ENCODE measurements around the gene RASA3. TPM values are rescaled to one million over a fixed set of nuclear protein-coding genes. Genes with fewer than 3 reads are reported as not detected.

RASA3 gene
- total RNA-seq, 1 donor from 2014 or later: 44.8 TPM

DNA sequence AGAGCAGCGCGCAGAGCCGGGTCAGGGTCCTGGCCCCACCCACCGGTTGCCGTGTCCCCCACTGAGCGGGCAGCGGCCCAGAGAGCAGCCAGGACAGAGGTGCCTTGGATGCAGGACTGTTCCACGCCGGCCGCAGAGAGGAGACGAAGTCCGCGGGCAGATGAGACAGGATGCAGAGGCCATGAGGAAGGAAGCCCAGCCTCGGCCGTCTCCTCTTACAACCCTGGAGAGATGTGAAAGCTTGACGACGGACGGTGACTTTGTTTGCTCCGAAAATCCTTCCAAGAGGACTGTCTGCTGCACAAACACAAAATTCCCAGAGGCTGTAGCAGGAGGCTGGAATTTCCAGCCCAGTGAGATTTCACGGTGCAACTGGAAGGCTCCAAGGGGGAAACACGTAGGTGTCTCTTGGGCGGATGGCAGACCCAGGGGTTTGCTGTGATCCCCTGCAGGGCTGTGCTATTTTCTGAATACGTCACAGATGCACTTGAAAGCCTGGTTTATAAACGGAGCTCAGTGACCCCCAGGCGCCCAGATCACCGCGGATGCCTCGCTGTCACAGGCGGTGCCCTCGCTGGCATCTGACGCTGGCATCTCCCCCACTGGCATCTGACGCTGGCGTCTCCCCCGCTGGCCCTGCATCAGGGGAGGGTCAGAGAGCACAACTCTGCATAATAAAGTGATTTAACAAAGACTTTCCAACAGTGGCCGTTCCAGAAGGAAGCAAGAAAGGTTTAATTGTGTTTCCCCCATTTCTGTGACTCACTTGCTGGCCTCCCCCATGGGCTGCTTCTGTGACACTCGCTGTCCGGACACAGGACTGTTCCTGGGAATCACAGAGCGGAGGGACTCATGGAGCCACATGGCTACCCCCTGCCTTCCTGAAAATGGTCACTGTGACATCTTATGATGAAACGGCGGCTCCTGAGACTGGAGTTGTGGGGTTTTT is 96.6 kb downstream of the RASA3 start:
- DNase-seq (ENCODE audit: extremely low spot score, unreplicated experiment): no peak

GRCh38 chr13:114035186-114035582 is 97.2 kb downstream of the RASA3 start:
- H3K4me1 Mint-ChIP-seq (ENCODE audit: unreplicated experiment): peaks cover 61% of the 10 kb centered on the region
- H3K36me3 Mint-ChIP-seq (ENCODE audit: unreplicated experiment): no peaks in the 10 kb centered on the region
- H3K4me3 Mint-ChIP-seq (ENCODE audit: unreplicated experiment): peak overlapping the region; percentile 42
- no peaks in the 10 kb centered on the region for H3K27me3 Mint-ChIP-seq (ENCODE audit: unreplicated experiment)
- peak overlapping the region; percentile 72 for H3K27ac Mint-ChIP-seq (ENCODE audit: unreplicated experiment)
- no peaks in the 10 kb centered on the region for H3K9me3 Mint-ChIP-seq (ENCODE audit: unreplicated experiment)
- no peak for DNase-seq (ENCODE audit: extremely low spot score, unreplicated experiment)
- no peak for TF ChIP-seq CTCF (IDR thresholded peaks at IDR 0.05)

More for the DNA sequence above, 96.6 kb downstream of the RASA3 start:
- peak overlapping the region; percentile 72 for H3K27ac Mint-ChIP-seq (ENCODE audit: unreplicated experiment)
- no peaks in the 10 kb centered on the region for H3K36me3 Mint-ChIP-seq (ENCODE audit: unreplicated experiment)
- no peaks in the 10 kb centered on the region for H3K27me3 Mint-ChIP-seq (ENCODE audit: unreplicated experiment)
- TF ChIP-seq CTCF (IDR thresholded peaks at IDR 0.05): no peak
- H3K4me1 Mint-ChIP-seq (ENCODE audit: unreplicated experiment): peaks cover 57% of the 10 kb centered on the region
- H3K9me3 Mint-ChIP-seq (ENCODE audit: unreplicated experiment): no peaks in the 10 kb centered on the region
- peak overlapping the region; percentile 42 for H3K4me3 Mint-ChIP-seq (ENCODE audit: unreplicated experiment)

DNA sequence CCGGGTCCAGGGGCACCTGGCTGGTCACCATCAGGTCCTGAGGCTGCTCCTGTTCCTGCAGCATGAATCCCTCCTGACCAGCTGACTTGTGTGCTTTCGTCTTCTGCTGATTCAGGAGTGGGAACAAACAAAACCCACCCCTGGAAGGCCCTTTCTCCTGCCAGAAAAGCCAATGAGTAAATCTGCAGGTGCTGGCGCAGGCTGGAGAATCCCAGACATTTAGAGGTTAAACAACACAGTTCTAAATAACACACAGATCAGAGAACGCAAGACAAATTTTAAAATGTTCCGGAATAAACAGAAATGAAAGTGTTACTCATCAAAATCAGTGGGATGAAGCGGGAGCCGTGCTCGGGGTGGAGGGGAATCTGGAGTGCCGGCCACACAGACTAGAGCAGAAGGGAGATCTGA is 97.9 kb downstream of the RASA3 start:
- DNase-seq (ENCODE audit: extremely low spot score, unreplicated experiment): no peak
- Mint-ChIP-seq H3K4me1 (ENCODE audit: unreplicated experiment) (peaks cover 67% of the 10 kb centered on the region), H3K9me3 (ENCODE audit: unreplicated experiment) (no peaks in the 10 kb centered on the region), H3K4me3 (ENCODE audit: unreplicated experiment) (peak overlapping the region; percentile 16), H3K27me3 (ENCODE audit: unreplicated experiment) (no peaks in the 10 kb centered on the region), H3K27ac (ENCODE audit: unreplicated experiment) (peak overlapping the region; percentile 72), H3K36me3 (ENCODE audit: unreplicated experiment) (no peaks in the 10 kb centered on the region)
- no peak for TF ChIP-seq CTCF (IDR thresholded peaks at IDR 0.05)

- H3K9me3 Mint-ChIP-seq (ENCODE audit: unreplicated experiment): no peaks in the 10 kb centered on the region
- no peak for DNase-seq (ENCODE audit: extremely low spot score, unreplicated experiment)
- no peaks in the 10 kb centered on the region for H3K27me3 Mint-ChIP-seq (ENCODE audit: unreplicated experiment)
- no peak for TF ChIP-seq CTCF (IDR thresholded peaks at IDR 0.05)
- H3K4me3 Mint-ChIP-seq (ENCODE audit: unreplicated experiment): no peak overlapping the region
- H3K4me1 Mint-ChIP-seq (ENCODE audit: unreplicated experiment): peaks cover 68% of the 10 kb centered on the region
- no peaks in the 10 kb centered on the region for H3K36me3 Mint-ChIP-seq (ENCODE audit: unreplicated experiment)
- peak overlapping the region; percentile 72 for H3K27ac Mint-ChIP-seq (ENCODE audit: unreplicated experiment)
Measured at GRCh38 chr13:114033541-114034315, 98.7 kb downstream of the RASA3 start.
